Activated CD4-positive, alpha-beta T cell treated with anti-CD3 and anti-CD28 coated beads, Interleukin-2, amount 10 ng/mL, durations not matched to agents 24 days and 14 days (primary cell): ENCODE measurements around the gene ZNF488. TPM values are rescaled to one million over a fixed set of nuclear protein-coding genes. Genes with fewer than 3 reads are reported as not detected.

Source experiments
- DNase-seq: peaks from one replicate; pipeline ENCODE4 v3.0.0; 2022
- H3K27ac Mint-ChIP-seq: one replicate; pipeline ENCODE4 v1.8.0; 2022; ENCODE audit warnings: mild to moderate bottlenecking, mixed read lengths
- H3K27me3 Mint-ChIP-seq: one replicate; pipeline ENCODE4 v1.8.0; 2022; ENCODE audit warnings: mixed read lengths
- H3K36me3 Mint-ChIP-seq: one replicate; pipeline ENCODE4 v1.8.0; 2022; ENCODE audit warnings: low read depth, mild to moderate bottlenecking, mixed read lengths
- H3K4me1 Mint-ChIP-seq: one replicate; pipeline ENCODE4 v1.8.0; 2021; ENCODE audit warnings: mixed read lengths
- H3K4me3 Mint-ChIP-seq: one replicate; pipeline ENCODE4 v1.8.0; 2022; ENCODE audit warnings: mild to moderate bottlenecking, moderate library complexity, mixed read lengths
- H3K9me3 Mint-ChIP-seq: one replicate; pipeline ENCODE4 v1.8.0; 2021; ENCODE audit warnings: mixed read lengths
- intact Hi-C: fragments of 100-400 bp; cut with micrococcal nuclease; formaldehyde crosslinking; loops from one replicate; pipeline ENCODE4 v1.15.1; 2023
- total RNA-seq: library from RNA; stranded (reverse); gene quantifications from 2 replicates; pipeline ENCODE4 v1.2.3, GENCODE V29; 2022

ZNF488 gene
- total RNA-seq, 1 donor from 2014 or later, result not detected

DNA sequence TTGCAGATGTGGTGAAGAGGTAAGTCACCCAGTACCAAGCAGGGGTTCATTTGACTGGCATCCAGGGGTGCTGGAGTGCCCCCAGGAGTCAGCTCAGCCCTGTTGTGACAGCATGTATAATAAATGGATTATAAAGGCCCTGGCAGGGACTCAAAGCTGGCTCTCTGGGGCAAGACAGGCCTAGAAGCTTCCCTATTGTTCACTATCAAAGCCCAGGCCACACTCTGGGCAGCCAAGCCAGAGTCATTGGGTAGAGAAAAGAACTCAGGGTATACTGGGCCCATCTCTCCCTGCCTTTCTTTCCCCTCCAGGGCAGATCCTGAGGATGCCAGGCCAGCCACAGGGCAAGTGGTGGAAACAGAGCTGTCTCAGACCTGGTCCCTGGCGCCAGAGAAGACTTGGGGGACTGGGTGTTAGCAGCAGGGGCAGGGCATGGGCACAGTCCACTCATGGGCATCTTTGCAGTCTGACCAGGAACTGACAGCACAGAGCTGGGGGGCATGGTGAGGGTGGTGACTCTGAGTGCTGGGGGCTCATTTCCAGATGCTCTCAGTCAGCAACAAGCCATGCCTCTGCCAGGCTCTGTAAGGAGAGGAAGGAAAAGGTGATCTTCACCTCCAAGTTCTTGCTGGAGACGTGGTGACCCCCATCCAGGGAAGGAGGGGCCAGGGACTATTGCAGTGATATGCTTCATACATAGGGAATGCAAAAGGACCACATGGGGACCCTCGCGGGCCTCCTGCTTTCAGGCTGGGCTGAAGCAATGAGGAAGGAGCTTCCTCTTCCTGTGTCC, 24.3 kb downstream of the ZNF488 start:
- Mint-ChIP-seq H3K4me3 (no peak overlapping the region), H3K9me3 (no peaks in the 10 kb centered on the region), H3K4me1 (no peaks in the 10 kb centered on the region), H3K27ac (no peak overlapping the region), H3K36me3 (no peaks in the 10 kb centered on the region), H3K27me3 (no peaks in the 10 kb centered on the region)
- intact Hi-C loops, result no loop called here
- DNase-seq, result no peak

DNA sequence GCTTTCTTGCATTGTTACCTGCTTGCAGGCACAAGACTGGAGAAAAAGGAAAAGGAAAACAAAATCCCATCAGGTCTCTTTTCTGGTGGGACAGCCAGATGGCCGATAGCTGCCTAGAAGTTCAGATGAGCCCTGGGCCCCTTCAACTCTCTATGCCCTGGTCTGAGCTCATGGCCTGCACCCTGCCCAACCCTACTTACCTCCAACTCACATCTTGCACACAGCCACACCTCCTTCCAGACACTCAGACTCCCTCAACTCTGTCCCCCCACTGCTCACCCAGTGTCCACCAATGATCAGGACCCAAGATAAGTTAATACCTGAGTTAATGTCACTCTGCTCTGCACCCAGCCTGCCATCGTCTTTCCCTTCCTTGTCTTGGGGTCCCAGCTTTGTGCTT, 25.0 kb downstream of the ZNF488 start:
- no peaks in the 10 kb centered on the region for H3K27me3 Mint-ChIP-seq
- H3K4me3 Mint-ChIP-seq, result no peak overlapping the region
- no peak for DNase-seq
- no peak overlapping the region for H3K27ac Mint-ChIP-seq
- no peaks in the 10 kb centered on the region for H3K4me1 Mint-ChIP-seq
- intact Hi-C loops, result no loop called here
- no peaks in the 10 kb centered on the region for H3K36me3 Mint-ChIP-seq
- H3K9me3 Mint-ChIP-seq, result no peaks in the 10 kb centered on the region

DNA sequence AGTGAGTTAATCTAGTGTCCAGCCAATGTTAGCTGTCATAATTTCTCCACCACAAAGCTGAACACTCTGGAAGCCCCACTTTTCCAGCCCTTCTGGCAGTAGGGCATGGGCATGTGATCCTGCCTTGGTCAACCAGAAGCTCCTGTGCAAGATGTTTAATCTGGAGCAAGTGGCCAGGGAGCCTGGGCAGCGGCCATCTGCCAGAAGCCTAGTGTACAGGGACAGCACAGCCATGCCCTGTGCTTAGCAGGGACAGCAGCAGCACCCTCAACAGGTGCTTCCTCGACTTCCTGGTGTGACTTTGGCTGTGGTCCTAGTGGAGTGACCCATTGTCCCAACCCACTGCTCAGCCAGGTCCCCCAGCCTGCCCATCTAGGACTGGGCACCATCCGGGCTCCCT, 25.6 kb downstream of the ZNF488 start:
- DNase-seq, result no peak
- Mint-ChIP-seq H3K27ac (no peak overlapping the region), H3K36me3 (no peaks in the 10 kb centered on the region), H3K9me3 (no peaks in the 10 kb centered on the region), H3K27me3 (no peaks in the 10 kb centered on the region), H3K4me1 (no peaks in the 10 kb centered on the region), H3K4me3 (no peak overlapping the region)
- intact Hi-C loops, result no loop called here

DNA sequence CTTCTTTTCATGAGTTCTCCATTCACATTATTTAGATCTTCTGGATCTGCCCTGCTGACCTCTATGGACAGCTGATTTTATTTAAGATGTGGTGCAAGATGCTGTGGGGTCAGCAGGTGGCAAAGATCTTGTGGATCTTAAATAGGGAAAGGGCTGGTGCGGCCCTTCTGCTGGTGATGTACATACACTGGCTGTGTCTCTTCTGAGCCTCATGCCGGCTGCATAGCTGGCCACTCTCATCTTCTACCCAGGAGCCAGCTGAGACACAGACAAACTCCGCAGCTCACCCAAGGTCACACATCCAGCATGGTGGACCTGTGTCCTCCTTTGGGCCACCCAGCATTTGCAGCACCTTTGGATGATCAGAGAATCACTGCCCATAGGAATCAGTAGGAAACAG, 26.2 kb downstream of the ZNF488 start:
- H3K4me1 Mint-ChIP-seq, result no peaks in the 10 kb centered on the region
- intact Hi-C loops, result no loop called here
- H3K4me3 Mint-ChIP-seq, result no peak overlapping the region
- H3K9me3 Mint-ChIP-seq, result no peaks in the 10 kb centered on the region
- H3K27ac Mint-ChIP-seq, result no peak overlapping the region
- DNase-seq, result no peak
- no peaks in the 10 kb centered on the region for H3K27me3 Mint-ChIP-seq
- no peaks in the 10 kb centered on the region for H3K36me3 Mint-ChIP-seq

DNA sequence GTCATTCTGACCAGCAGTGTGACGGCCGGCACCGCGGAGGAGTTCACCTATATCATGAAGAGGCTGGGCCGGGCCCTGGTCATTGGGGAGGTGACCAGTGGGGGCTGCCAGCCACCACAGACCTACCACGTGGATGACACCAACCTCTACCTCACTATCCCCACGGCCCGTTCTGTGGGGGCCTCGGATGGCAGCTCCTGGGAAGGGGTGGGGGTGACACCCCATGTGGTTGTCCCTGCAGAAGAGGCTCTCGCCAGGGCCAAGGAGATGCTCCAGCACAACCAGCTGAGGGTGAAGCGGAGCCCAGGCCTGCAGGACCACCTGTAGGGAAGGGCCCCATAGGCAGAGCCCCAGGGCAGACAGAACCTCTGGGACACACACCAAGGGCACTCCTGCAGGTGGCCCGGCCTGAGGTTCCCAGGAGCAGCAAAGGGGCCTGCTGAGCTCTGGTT, 26.9 kb downstream of the ZNF488 start:
- Mint-ChIP-seq H3K27ac (no peak overlapping the region), H3K4me1 (no peaks in the 10 kb centered on the region), H3K4me3 (no peak overlapping the region), H3K36me3 (no peaks in the 10 kb centered on the region), H3K9me3 (no peaks in the 10 kb centered on the region), H3K27me3 (no peaks in the 10 kb centered on the region)
- DNase-seq, result no peak
- intact Hi-C loops, result no loop called here

DNA sequence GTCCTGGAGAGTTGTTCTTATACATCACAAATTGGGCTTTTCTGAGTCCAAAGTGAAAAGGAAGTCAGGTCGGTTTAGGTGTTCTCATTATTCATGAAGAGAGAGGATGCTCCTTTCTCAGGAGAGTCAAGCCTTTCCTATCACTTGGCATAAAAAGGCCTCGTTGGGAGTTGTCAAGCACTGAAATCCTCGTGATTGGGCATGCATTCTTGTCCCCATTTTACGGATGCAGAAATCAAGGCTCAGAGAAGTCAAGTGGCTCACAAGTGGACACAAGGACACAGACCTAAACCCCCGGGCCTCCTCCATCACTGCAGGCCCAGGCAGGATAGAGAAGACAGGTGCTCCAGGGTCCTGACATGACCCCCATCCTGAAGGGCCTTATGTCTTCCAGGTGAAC, 27.4 kb downstream of the ZNF488 start:
- no peak overlapping the region for H3K4me3 Mint-ChIP-seq
- H3K9me3 Mint-ChIP-seq, result no peaks in the 10 kb centered on the region
- no peaks in the 10 kb centered on the region for H3K4me1 Mint-ChIP-seq
- no peak for DNase-seq
- H3K36me3 Mint-ChIP-seq, result no peaks in the 10 kb centered on the region
- intact Hi-C loops, result no loop called here
- no peaks in the 10 kb centered on the region for H3K27me3 Mint-ChIP-seq
- H3K27ac Mint-ChIP-seq, result no peak overlapping the region

DNA sequence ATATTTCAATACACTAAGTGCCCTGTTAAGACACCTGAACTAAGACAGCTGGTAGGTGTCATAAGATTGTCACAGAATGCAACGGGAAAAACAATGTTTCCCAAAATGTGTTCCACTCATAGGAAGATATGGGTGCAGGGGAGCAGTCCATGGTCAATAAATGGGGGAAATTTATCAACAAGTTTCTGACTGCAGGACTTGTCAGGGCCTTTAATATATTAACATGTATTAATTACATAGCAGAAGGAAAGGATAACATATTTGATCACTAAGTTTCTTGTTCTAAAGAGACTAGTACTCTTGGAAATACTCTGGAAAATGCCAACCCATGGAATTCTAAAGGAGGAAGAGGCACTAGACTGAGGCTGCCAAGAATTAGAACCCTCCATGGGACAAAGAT, 29.2 kb downstream of the ZNF488 start:
- H3K27ac Mint-ChIP-seq, result no peak overlapping the region
- H3K4me1 Mint-ChIP-seq, result no peaks in the 10 kb centered on the region
- intact Hi-C loops, result no loop called here
- no peak for DNase-seq
- no peaks in the 10 kb centered on the region for H3K36me3 Mint-ChIP-seq
- no peaks in the 10 kb centered on the region for H3K9me3 Mint-ChIP-seq
- H3K4me3 Mint-ChIP-seq, result no peak overlapping the region
- H3K27me3 Mint-ChIP-seq, result no peaks in the 10 kb centered on the region

DNA sequence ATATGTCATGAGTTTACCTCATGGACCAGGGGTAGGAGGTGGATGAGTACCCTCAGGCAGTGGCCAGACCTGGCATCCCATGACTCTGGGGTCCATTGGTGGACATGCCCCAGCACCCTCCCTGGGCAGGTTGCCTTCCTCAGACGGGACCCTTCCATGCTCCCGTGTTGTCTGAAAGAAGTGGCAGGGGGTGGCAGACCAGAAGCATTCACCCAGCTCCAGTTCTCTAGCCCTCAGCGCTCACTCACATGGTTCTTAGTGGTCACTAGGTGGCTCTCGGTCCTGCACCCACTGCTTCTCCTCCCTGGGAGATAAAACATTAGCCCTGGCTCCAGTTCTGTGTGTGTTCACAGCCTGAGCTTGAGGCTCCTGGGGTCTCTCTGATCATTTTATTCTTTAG, 29.9 kb downstream of the ZNF488 start:
- no peaks in the 10 kb centered on the region for H3K4me1 Mint-ChIP-seq
- DNase-seq, result no peak
- no peaks in the 10 kb centered on the region for H3K9me3 Mint-ChIP-seq
- no peak overlapping the region for H3K27ac Mint-ChIP-seq
- H3K27me3 Mint-ChIP-seq, result no peaks in the 10 kb centered on the region
- H3K4me3 Mint-ChIP-seq, result no peak overlapping the region
- no peaks in the 10 kb centered on the region for H3K36me3 Mint-ChIP-seq
- intact Hi-C loops, result no loop called here

DNA sequence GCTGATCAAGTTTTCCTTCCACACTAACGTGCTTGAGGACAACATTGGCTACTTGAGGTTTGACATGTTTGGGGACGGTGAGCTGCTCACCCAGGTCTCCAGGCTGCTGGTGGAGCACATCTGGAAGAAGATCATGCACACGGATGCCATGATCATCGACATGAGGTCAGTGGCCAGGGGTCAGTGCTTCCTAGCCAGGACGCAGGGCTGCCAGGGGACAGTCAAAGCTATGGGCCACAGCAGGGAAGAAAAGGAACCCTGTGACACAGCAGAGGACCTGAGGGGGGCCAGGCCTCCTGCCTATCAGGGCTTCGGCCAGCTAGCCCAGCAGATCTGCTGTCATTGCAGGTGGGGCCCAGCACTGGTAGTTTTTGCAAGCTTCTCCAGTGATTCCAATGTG, 30.7 kb downstream of the ZNF488 start:
- Mint-ChIP-seq H3K36me3 (no peaks in the 10 kb centered on the region), H3K9me3 (no peaks in the 10 kb centered on the region), H3K4me3 (no peak overlapping the region), H3K27ac (no peak overlapping the region), H3K4me1 (no peaks in the 10 kb centered on the region), H3K27me3 (no peaks in the 10 kb centered on the region)
- DNase-seq, result no peak
- intact Hi-C loops, result no loop called here

DNA sequence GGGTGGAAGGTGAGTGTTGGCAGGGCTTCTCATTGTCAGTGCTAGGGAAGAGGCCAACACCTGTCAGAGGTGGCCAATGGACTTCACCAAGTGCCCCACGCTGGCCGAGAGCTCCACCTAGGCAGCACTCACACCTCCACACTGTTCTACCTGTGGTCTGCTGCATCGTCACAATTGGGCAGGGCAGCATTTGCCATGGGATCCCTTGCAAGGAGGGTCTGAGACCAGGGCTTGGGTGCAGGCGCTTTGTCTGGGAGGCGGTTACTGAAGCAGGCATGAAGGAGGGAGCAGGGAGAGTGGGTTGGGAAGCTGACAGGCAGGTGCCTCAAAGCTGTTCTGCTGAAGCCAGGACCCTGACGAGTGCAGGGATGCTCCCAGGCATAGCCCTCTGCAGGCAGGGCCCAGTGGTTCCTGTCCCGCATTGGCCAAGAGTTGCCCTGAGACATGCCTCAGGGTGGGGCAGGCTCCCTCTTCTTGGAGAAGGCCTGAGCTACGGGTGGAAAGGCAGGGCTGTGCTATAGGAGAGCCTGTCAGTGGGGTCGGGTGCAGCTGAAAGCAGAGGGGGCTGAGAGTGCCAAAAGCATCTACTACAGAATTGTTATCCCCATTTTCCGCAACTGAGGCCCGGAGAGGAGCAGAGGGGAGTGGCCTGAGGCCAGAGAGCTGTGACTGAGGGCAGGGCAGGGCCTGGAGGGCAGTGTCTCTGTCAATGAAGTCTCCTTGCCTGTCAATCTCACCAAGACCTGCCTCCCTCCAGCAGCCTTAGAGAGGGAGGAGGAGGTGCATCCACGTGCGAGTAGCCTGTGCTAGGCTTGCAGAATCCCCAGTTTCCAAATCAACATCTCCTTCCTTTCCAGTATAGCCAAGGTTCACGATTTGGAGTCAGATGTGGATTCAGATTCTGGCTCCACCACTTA, 31.9 kb downstream of the ZNF488 start:
- H3K36me3 Mint-ChIP-seq, result no peaks in the 10 kb centered on the region
- H3K27ac Mint-ChIP-seq, result no peak overlapping the region
- H3K4me1 Mint-ChIP-seq, result no peaks in the 10 kb centered on the region
- no peak overlapping the region for H3K4me3 Mint-ChIP-seq
- no peak for DNase-seq
- H3K9me3 Mint-ChIP-seq, result no peaks in the 10 kb centered on the region
- H3K27me3 Mint-ChIP-seq, result no peaks in the 10 kb centered on the region
- intact Hi-C loops, result no loop called here

DNA sequence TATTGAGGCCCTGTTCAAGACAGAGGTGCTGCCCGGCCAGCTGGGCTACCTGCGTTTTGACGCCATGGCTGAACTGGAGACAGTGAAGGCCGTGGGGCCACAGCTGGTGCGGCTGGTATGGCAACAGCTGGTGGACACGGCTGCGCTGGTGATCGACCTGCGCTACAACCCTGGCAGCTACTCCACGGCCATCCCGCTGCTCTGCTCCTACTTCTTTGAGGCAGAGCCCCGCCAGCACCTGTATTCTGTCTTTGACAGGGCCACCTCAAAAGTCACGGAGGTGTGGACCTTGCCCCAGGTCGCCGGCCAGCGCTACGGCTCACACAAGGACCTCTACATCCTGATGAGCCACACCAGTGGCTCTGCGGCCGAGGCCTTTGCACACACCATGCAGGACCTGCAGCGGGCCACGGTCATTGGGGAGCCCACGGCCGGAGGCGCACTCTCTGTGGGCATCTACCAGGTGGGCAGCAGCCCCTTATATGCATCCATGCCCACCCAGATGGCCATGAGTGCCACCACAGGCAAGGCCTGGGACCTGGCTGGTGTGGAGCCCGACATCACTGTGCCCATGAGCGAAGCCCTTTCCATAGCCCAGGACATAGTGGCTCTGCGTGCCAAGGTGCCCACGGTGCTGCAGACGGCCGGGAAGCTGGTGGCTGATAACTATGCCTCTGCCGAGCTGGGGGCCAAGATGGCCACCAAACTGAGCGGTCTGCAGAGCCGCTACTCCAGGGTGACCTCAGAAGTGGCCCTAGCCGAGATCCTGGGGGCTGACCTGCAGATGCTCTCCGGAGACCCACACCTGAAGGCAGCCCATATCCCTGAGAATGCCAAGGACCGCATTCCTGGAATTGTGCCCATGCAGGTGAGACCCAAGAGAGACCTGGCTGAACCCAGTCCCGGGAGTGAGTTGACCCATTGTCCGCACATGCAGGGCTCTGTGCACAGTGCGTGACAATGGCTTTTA, 33.1 kb downstream of the ZNF488 start:
- no peak for DNase-seq
- intact Hi-C loops, result no loop called here
- H3K27ac Mint-ChIP-seq, result no peak overlapping the region
- no peaks in the 10 kb centered on the region for H3K9me3 Mint-ChIP-seq
- no peaks in the 10 kb centered on the region for H3K36me3 Mint-ChIP-seq
- H3K27me3 Mint-ChIP-seq, result no peaks in the 10 kb centered on the region
- no peak overlapping the region for H3K4me3 Mint-ChIP-seq
- no peaks in the 10 kb centered on the region for H3K4me1 Mint-ChIP-seq

DNA sequence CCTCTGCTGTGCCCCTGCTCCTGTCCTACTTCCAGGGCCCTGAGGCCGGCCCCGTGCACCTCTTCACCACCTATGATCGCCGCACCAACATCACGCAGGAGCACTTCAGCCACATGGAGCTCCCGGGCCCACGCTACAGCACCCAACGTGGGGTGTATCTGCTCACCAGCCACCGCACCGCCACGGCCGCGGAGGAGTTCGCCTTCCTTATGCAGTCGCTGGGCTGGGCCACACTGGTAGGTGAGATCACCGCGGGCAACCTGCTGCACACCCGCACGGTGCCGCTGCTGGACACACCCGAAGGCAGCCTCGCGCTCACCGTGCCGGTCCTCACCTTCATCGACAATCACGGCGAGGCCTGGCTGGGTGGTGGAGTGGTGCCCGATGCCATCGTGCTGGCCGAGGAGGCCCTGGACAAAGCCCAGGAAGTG, 34.1 kb downstream of the ZNF488 start:
- H3K36me3 Mint-ChIP-seq, result no peaks in the 10 kb centered on the region
- H3K27me3 Mint-ChIP-seq, result peaks cover 2% of the 10 kb centered on the region
- H3K9me3 Mint-ChIP-seq, result no peaks in the 10 kb centered on the region
- H3K27ac Mint-ChIP-seq, result no peak overlapping the region
- no peak for DNase-seq
- no peaks in the 10 kb centered on the region for H3K4me1 Mint-ChIP-seq
- intact Hi-C loops, result no loop called here
- H3K4me3 Mint-ChIP-seq, result no peak overlapping the region

DNA sequence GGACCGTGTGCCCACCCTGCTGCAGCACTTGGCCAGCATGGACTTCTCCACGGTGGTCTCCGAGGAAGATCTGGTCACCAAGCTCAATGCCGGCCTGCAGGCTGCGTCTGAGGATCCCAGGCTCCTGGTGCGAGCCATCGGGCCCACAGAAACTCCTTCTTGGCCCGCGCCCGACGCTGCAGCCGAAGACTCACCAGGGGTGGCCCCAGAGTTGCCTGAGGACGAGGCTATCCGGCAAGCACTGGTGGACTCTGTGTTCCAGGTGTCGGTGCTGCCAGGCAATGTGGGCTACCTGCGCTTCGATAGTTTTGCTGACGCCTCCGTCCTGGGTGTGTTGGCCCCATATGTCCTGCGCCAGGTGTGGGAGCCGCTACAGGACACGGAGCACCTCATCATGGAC, 34.6 kb downstream of the ZNF488 start:
- Mint-ChIP-seq H3K36me3 (no peaks in the 10 kb centered on the region), H3K27ac (no peak overlapping the region), H3K27me3 (peaks cover 2% of the 10 kb centered on the region), H3K4me3 (no peak overlapping the region), H3K9me3 (no peaks in the 10 kb centered on the region), H3K4me1 (no peaks in the 10 kb centered on the region)
- DNase-seq, result no peak
- intact Hi-C loops, result no loop called here
